Activated T-helper 1 cell treated with Interleukin-2 at 50 U/mL for 16 hours (primary cell): ENCODE results near the gene ATP4B.

Experiments
- DNase-seq: peaks from one replicate; pipeline ENCODE4 v3.0.0-alpha.2; 2020; ENCODE audit warnings: low read depth

The ATP4B gene

GRCh38 chr13:113657851-113658741, at the start of gene ATP4B:
Gene ATP4B (minus strand): TSS chr13:113658198. CDS start chr13:113658144, 54 bp downstream.
- no peak for DNase-seq

- DNase-seq = no peak
Observed at GRCh38 chr13:113672002-113672651, 14.1 kb upstream of the ATP4B start.

- DNase-seq = no peak
Observed at GRCh38 chr13:113671066-113672001, 13.3 kb upstream of the ATP4B start.

- DNase-seq = no peak
Observed at GRCh38 chr13:113670541-113670940, 12.5 kb upstream of the ATP4B start.

- no peak for DNase-seq
Observed at GRCh38 chr13:113669755-113670341, 11.8 kb upstream of the ATP4B start.

GRCh38 chr13:113669231-113669754, 11.3 kb upstream of the ATP4B start:
- no peak for DNase-seq

GRCh38 chr13:113668491-113668971, 10.5 kb upstream of the ATP4B start:
- no peak for DNase-seq

GRCh38 chr13:113667771-113668490, 9.9 kb upstream of the ATP4B start:
- no peak for DNase-seq

GRCh38 chr13:113666951-113667701, 9.1 kb upstream of the ATP4B start, which contains the start of gene GRK1:
Gene GRK1 (plus strand): TSS chr13:113667219. CDS start chr13:113667387, 168 bp downstream.
- DNase-seq = no peak

- DNase-seq = no peak
Observed at GRCh38 chr13:113666329-113666670, 8.3 kb upstream of the ATP4B start.

- DNase-seq = no peak
Observed at GRCh38 chr13:113665597-113666328, 7.8 kb upstream of the ATP4B start.

- no peak for DNase-seq
Observed at GRCh38 chr13:113664751-113665596, 7.0 kb upstream of the ATP4B start.

GRCh38 chr13:113663934-113664333, 5.9 kb upstream of the ATP4B start:
- no peak for DNase-seq

- no peak for DNase-seq
Observed at GRCh38 chr13:113661509-113661908, 3.5 kb upstream of the ATP4B start.

GRCh38 chr13:113660066-113660465, 2.1 kb upstream of the ATP4B start:
- no peak for DNase-seq

GRCh38 chr13:113659337-113659736, 1.3 kb upstream of the ATP4B start:
- no peak for DNase-seq

GRCh38 chr13:113658836-113659235, 838 bp upstream of the ATP4B start:
- DNase-seq = no peak
